Measurements from ENCODE around the gene TIAM1. TPM values are rescaled to one million over a fixed set of nuclear protein-coding genes. Genes with fewer than 3 reads are reported as not detected.

The TIAM1 gene
- total RNA-seq, 2 experiments from 2014 or later: 55.7 to 59.1 TPM

- peaks cover 36% of the 10 kb centered on the region for H3K4me1 Mint-ChIP-seq
Observed at GRCh38 chr21:31336739-31337040, 7.4 kb downstream of the TIAM1 start.

GRCh38 chr21:31335957-31336738 is 7.9 kb downstream of the TIAM1 start:
- no peaks in the 10 kb centered on the region for H3K9me3 Mint-ChIP-seq
- H3K4me3 Mint-ChIP-seq: no peak overlapping the region
- POLR2A ChIA-PET: no interaction called here
- peaks cover 31% of the 10 kb centered on the region for H3K4me1 Mint-ChIP-seq
- H3K27ac Mint-ChIP-seq: no peak overlapping the region
- H3K36me3 Mint-ChIP-seq (ENCODE audit: low read depth): peaks cover 42% of the 10 kb centered on the region
- H3K27me3 Mint-ChIP-seq: no peaks in the 10 kb centered on the region
- no peak for DNase-seq
- CTCF ChIA-PET: interaction anchor here (0.7 kb wide), 2 partner anchors 13 to 22 kb away, joined by 3 to 4 read pairs; no protein-coding TSS in a partner anchor

More at GRCh38 chr21:31336739-31337040, 7.4 kb downstream of the TIAM1 start:
- Mint-ChIP-seq H3K27ac (no peak overlapping the region), H3K9me3 (no peaks in the 10 kb centered on the region), H3K36me3 (ENCODE audit: low read depth) (peaks cover 36% of the 10 kb centered on the region), H3K4me3 (no peak overlapping the region), H3K27me3 (no peaks in the 10 kb centered on the region)
- no peak for DNase-seq
- ChIA-PET POLR2A (no interaction called here), CTCF (interaction anchor here (0.7 kb wide), 1 partner anchor 12 kb away, joined by 3 read pairs; no protein-coding TSS in a partner anchor)

- H3K4me3 Mint-ChIP-seq: no peak overlapping the region
- CTCF ChIA-PET: interaction anchor here (1.4 kb wide), 1 partner anchor 8 kb away, joined by 6 read pairs; no protein-coding TSS in a partner anchor
- peaks cover 50% of the 10 kb centered on the region for H3K36me3 Mint-ChIP-seq (ENCODE audit: low read depth)
- peaks cover 22% of the 10 kb centered on the region for H3K4me1 Mint-ChIP-seq
- no peaks in the 10 kb centered on the region for H3K9me3 Mint-ChIP-seq
- no peaks in the 10 kb centered on the region for H3K27me3 Mint-ChIP-seq
- no peak for DNase-seq
- POLR2A ChIA-PET: interaction anchor here (0.6 kb wide), 1 partner anchor 9 kb away, joined by 4 read pairs; no protein-coding TSS in a partner anchor
- H3K27ac Mint-ChIP-seq: no peak overlapping the region
Observed at GRCh38 chr21:31334648-31335121, 9.4 kb downstream of the TIAM1 start.

GRCh38 chr21:31332525-31332924 is 11.5 kb downstream of the TIAM1 start:
- Mint-ChIP-seq H3K27me3 (no peaks in the 10 kb centered on the region), H3K4me3 (no peak overlapping the region), H3K9me3 (no peaks in the 10 kb centered on the region), H3K36me3 (ENCODE audit: low read depth) (peaks cover 39% of the 10 kb centered on the region), H3K27ac (no peak overlapping the region), H3K4me1 (peaks cover 31% of the 10 kb centered on the region)
- CTCF ChIA-PET: interaction anchor here (0.6 to 0.8 kb wide), 2 partner anchors 10 to 204 kb away, joined by 3 read pairs; no protein-coding TSS in a partner anchor
- DNase-seq: no peak
- POLR2A ChIA-PET: no interaction called here

GRCh38 chr21:31331231-31331630 is 12.8 kb downstream of the TIAM1 start:
- Mint-ChIP-seq H3K4me3 (no peak overlapping the region), H3K27me3 (no peaks in the 10 kb centered on the region), H3K9me3 (no peaks in the 10 kb centered on the region), H3K4me1 (peaks cover 35% of the 10 kb centered on the region), H3K36me3 (ENCODE audit: low read depth) (peaks cover 35% of the 10 kb centered on the region), H3K27ac (no peak overlapping the region)
- ChIA-PET CTCF (no interaction called here), POLR2A (no interaction called here)
- no peak for DNase-seq

- Mint-ChIP-seq H3K9me3 (no peaks in the 10 kb centered on the region), H3K27me3 (no peaks in the 10 kb centered on the region), H3K36me3 (ENCODE audit: low read depth) (peaks cover 37% of the 10 kb centered on the region), H3K27ac (no peak overlapping the region), H3K4me3 (no peak overlapping the region), H3K4me1 (peaks cover 37% of the 10 kb centered on the region)
- no peak for DNase-seq
- ChIA-PET CTCF (no interaction called here), POLR2A (no interaction called here)
Observed at GRCh38 chr21:31330144-31330483, 13.9 kb downstream of the TIAM1 start.

GRCh38 chr21:31329456-31330143 is 14.5 kb downstream of the TIAM1 start:
- CTCF ChIA-PET: no interaction called here
- H3K4me3 Mint-ChIP-seq: no peak overlapping the region
- H3K9me3 Mint-ChIP-seq: no peaks in the 10 kb centered on the region
- H3K27me3 Mint-ChIP-seq: no peaks in the 10 kb centered on the region
- DNase-seq: no peak
- H3K36me3 Mint-ChIP-seq (ENCODE audit: low read depth): peaks cover 37% of the 10 kb centered on the region
- H3K27ac Mint-ChIP-seq: no peak overlapping the region
- peaks cover 37% of the 10 kb centered on the region for H3K4me1 Mint-ChIP-seq
- POLR2A ChIA-PET: no interaction called here

GRCh38 chr21:31326522-31327242 is 17.4 kb downstream of the TIAM1 start:
- H3K27me3 Mint-ChIP-seq: no peaks in the 10 kb centered on the region
- DNase-seq: peak; percentile 65
- peak overlapping the region; percentile 87 for H3K27ac Mint-ChIP-seq
- peaks cover 28% of the 10 kb centered on the region for H3K4me1 Mint-ChIP-seq
- ChIA-PET POLR2A (no interaction called here), CTCF (interaction anchor here (1.3 kb wide), 1 partner anchor 74 kb away, joined by 3 read pairs; no protein-coding TSS in a partner anchor)
- peak overlapping the region; percentile 53 for H3K4me3 Mint-ChIP-seq
- peaks cover 3% of the 10 kb centered on the region for H3K9me3 Mint-ChIP-seq
- H3K36me3 Mint-ChIP-seq (ENCODE audit: low read depth): peaks cover 28% of the 10 kb centered on the region

- DNase-seq: no peak
- no peaks in the 10 kb centered on the region for H3K27me3 Mint-ChIP-seq
- H3K4me1 Mint-ChIP-seq: peaks cover 12% of the 10 kb centered on the region
- H3K36me3 Mint-ChIP-seq (ENCODE audit: low read depth): peaks cover 4% of the 10 kb centered on the region
- ChIA-PET CTCF (interaction anchor here (1.1 to 1.4 kb wide), 2 partner anchors 9 to 42 kb away, joined by 3 to 6 read pairs; no protein-coding TSS in a partner anchor), POLR2A (no interaction called here)
- H3K9me3 Mint-ChIP-seq: peaks cover 1% of the 10 kb centered on the region
- no peak overlapping the region for H3K27ac Mint-ChIP-seq
- H3K4me3 Mint-ChIP-seq: no peak overlapping the region
Observed at GRCh38 chr21:31318971-31319370, 25.1 kb downstream of the TIAM1 start.

- Mint-ChIP-seq H3K4me1 (peaks cover 12% of the 10 kb centered on the region), H3K27ac (no peak overlapping the region)
Observed at GRCh38 chr21:31317688-31318087, 26.4 kb downstream of the TIAM1 start.

GRCh38 chr21:31316488-31317169 is 27.4 kb downstream of the TIAM1 start:
- CTCF ChIA-PET: no interaction called here

More at GRCh38 chr21:31317688-31318087, 26.4 kb downstream of the TIAM1 start:
- DNase-seq: no peak
- Mint-ChIP-seq H3K9me3 (no peaks in the 10 kb centered on the region), H3K27me3 (no peaks in the 10 kb centered on the region), H3K4me3 (no peak overlapping the region), H3K36me3 (ENCODE audit: low read depth) (peaks cover 2% of the 10 kb centered on the region)
- ChIA-PET POLR2A (no interaction called here), CTCF (no interaction called here)

GRCh38 chr21:31316072-31316471 is 28.0 kb downstream of the TIAM1 start:
- Mint-ChIP-seq H3K4me1 (peaks cover 12% of the 10 kb centered on the region), H3K4me3 (no peak overlapping the region), H3K27ac (no peak overlapping the region), H3K9me3 (no peaks in the 10 kb centered on the region), H3K27me3 (no peaks in the 10 kb centered on the region), H3K36me3 (ENCODE audit: low read depth) (peaks cover 4% of the 10 kb centered on the region)
- ChIA-PET POLR2A (no interaction called here), CTCF (no interaction called here)
- DNase-seq: no peak

More at GRCh38 chr21:31316488-31317169, 27.4 kb downstream of the TIAM1 start:
- Mint-ChIP-seq H3K27ac (no peak overlapping the region), H3K9me3 (no peaks in the 10 kb centered on the region), H3K27me3 (no peaks in the 10 kb centered on the region), H3K36me3 (ENCODE audit: low read depth) (peaks cover 4% of the 10 kb centered on the region), H3K4me3 (no peak overlapping the region), H3K4me1 (peaks cover 12% of the 10 kb centered on the region)
- POLR2A ChIA-PET: no interaction called here
- DNase-seq: no peak
